HEK293T (cell line): ENCODE measurements around the gene ARHGAP23.
"Not testable (repeated sequence)": the region's sequence is repeated elsewhere in the genome, so short reads cannot be mapped to it uniquely, and the experiment has no call there.

Experiments used
- ARNT ChIP-seq: fragments of 450-650 bp; IDR thresholded peaks from 2 replicates; pipeline ENCODE4 v1.6.1; 2017; ENCODE audit warnings: mild to moderate bottlenecking
- BHLHE40 ChIP-seq: fragments of 450-650 bp; IDR thresholded peaks from 2 replicates; pipeline ENCODE4 v1.6.1; 2016; ENCODE audit warnings: mild to moderate bottlenecking, moderate library complexity, borderline replicate concordance
- FOXM1 ChIP-seq: fragments of 450-650 bp; IDR thresholded peaks from 2 replicates; pipeline ENCODE4 v1.6.1; 2017; ENCODE audit warnings: mild to moderate bottlenecking, borderline replicate concordance
- HDGF ChIP-seq: fragments of 450-650 bp; IDR thresholded peaks from 2 replicates; pipeline ENCODE4 v1.6.1; 2017; ENCODE audit warnings: antibody characterized with exemption, borderline replicate concordance
- SUZ12 ChIP-seq: fragments of 450-650 bp; IDR thresholded peaks from 2 replicates; pipeline ENCODE4 v1.6.1; 2016; ENCODE audit warnings: mild to moderate bottlenecking
- TARDBP ChIP-seq: fragments of 450-650 bp; IDR thresholded peaks from 2 replicates; pipeline ENCODE4 v1.6.1; 2016

DNA sequence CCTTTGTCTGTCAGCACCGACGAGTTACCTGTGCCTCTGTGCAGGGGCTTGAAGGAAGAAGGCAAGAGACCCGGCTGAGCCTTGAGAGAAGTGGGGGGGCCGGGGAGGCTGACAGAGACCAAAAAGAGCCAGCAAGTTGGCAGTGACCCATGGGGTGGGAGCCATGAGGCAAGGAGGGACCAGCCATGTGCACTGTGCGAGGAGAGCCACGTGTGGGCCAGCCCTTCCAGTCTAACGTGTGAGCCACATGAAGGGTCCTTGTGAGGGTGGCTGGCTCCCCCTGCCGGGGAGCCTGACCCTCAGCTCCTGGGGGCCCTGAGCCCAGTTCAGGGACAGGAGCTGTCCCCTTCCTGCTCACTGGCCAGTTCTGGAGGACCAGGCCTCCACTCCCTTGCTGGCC is 46.4 kb downstream of the ARHGAP23 start:
- TF ChIP-seq ARNT, BHLHE40, FOXM1, SUZ12, HDGF, TARDBP: not testable (repeated sequence)
